Vagina (tissue), 2 donors: Measurements from ENCODE around the gene NRP1. TPM values are rescaled to one million over a fixed set of nuclear protein-coding genes. Genes with fewer than 3 reads are reported as not detected.

ENCODE experiments used
- DNase-seq, 2 donors: peaks; one replicate each; pipeline ENCODE4 v3.0.0-alpha.2; 2017; ENCODE audit errors: extremely low spot score in 2 of 2
- H3K27ac ChIP-seq: fragments of 200-600 bp; sonication (generic); one replicate; pipeline ENCODE4 v1.5.1; 2019
- H3K27me3 ChIP-seq: fragments of 200-600 bp; sonication (generic); one replicate; pipeline ENCODE4 v1.5.1; 2019
- H3K36me3 ChIP-seq, 2 donors: fragments of 200-600 bp; sonication (generic); one replicate each; pipeline ENCODE4 v1.5.1; 2017 to 2019
- H3K4me1 ChIP-seq: fragments of 200-600 bp; sonication (generic); one replicate; pipeline ENCODE4 v1.5.1; 2019
- H3K4me3 ChIP-seq, 2 donors: fragments of 200-600 bp; sonication (generic); 1 replicate in 1 of 2; 2 replicates in 1 of 2; pipeline ENCODE4 v1.5.1; 2016 to 2019
- H3K9me3 ChIP-seq: fragments of 200-600 bp; sonication (generic); one replicate; pipeline ENCODE4 v1.5.1; 2019
- POLR2A ChIP-seq, 2 donors: fragments of 450-650 bp; IDR thresholded peaks; one replicate each; pipeline ENCODE4 v1.6.1; 2017; ENCODE audit warnings: antibody characterized with exemption in 2 of 2, mild to moderate bottlenecking in 2 of 2, moderate library complexity in 2 of 2
- POLR2AphosphoS5 ChIP-seq, 2 donors: sonication (generic); formaldehyde crosslinking; IDR thresholded peaks; one replicate each; pipeline ENCODE4 v1.9.0; 2017; ENCODE audit warnings: antibody characterized with exemption in 2 of 2, mild to moderate bottlenecking in 2 of 2, low read depth in 1 of 2; ENCODE audit not compliant: insufficient read depth in 1 of 2
- intact Hi-C: fragments of 100-400 bp; cut with DNase I; formaldehyde crosslinking; loops from one replicate; pipeline ENCODE4 v1.15.1; 2023
- total RNA-seq: library from RNA; depleted of rRNA; stranded (reverse); fragments of >200 nt; gene quantifications from one replicate; pipeline ENCODE4 v1.2.3, GENCODE V29; 2016
- TF ChIP-seq, protein P1 (sequence below), 3 experiments: fragments of 450-650 bp in 2 of 3; fragments of 200-600 bp in 1 of 3; sonication (generic) in 1 of 3; IDR thresholded peaks; one replicate each; pipeline ENCODE4 v1.5.1; 2017 to 2019; ENCODE audit warnings: antibody characterized with exemption in 3 of 3, mild to moderate bottlenecking in 2 of 3, moderate library complexity in 2 of 3

The NRP1 gene
- total RNA-seq, 1 donor from 2014 or later, result 52.5 TPM

DNA sequence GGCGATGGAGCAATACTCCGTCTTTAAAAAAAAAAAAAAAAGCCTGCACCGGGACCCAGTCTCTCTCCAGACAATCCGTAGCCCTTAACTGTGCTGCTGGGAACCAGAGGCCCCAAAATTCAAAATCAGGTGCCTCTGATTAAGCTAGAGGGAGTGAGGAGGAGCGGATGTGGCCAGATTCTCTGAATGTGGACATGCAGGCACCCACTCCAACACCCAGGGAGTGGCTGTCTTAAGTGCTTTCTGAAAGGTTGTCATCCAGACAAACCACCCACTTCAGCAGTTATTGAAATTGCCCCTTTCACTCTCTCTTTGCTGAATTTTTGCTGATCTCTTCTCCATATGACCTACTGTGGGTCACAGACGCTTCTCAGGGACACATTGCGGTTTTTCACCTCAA, 14.2 kb downstream of the NRP1 start:
- H3K4me1 ChIP-seq, result peaks cover 14% of the 10 kb centered on the region
- intact Hi-C loops, result loop anchor here (5.0 kb wide), 1 partner anchor 1823 kb away; no protein-coding TSS in a partner anchor

DNA sequence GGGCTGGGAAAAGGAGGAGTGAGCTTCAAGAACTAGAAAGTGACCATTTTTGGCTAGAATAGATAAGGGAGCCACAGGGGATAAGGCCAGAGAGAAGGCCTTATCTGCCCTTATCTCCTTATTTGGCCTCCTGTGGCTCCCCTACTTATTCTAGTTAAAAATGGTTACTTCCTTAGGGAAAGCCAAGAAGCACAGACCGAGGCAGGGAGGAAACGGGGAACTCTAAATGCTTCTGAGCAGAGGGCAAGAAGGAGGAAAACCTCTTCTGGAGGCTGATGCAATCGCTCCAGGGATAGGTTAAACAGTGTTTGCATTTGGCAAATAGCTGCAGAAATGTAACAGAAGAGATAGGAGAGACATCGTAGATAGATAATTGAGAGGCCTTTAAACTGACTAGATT, 18.6 kb downstream of the NRP1 start:
- Histone ChIP-seq H3K27me3 (no peaks in the 10 kb centered on the region), H3K9me3 (no peaks in the 10 kb centered on the region), H3K27ac (no peak overlapping the region), H3K4me3 (no peak overlapping the region), H3K4me1 (peaks cover 14% of the 10 kb centered on the region), H3K36me3 (no peaks in the 10 kb centered on the region)
- no peak for DNase-seq
- intact Hi-C loops, result no loop called here
- TF ChIP-seq POLR2A (IDR thresholded peaks at IDR 0.05), result no peak
- TF ChIP-seq, protein P1, sequence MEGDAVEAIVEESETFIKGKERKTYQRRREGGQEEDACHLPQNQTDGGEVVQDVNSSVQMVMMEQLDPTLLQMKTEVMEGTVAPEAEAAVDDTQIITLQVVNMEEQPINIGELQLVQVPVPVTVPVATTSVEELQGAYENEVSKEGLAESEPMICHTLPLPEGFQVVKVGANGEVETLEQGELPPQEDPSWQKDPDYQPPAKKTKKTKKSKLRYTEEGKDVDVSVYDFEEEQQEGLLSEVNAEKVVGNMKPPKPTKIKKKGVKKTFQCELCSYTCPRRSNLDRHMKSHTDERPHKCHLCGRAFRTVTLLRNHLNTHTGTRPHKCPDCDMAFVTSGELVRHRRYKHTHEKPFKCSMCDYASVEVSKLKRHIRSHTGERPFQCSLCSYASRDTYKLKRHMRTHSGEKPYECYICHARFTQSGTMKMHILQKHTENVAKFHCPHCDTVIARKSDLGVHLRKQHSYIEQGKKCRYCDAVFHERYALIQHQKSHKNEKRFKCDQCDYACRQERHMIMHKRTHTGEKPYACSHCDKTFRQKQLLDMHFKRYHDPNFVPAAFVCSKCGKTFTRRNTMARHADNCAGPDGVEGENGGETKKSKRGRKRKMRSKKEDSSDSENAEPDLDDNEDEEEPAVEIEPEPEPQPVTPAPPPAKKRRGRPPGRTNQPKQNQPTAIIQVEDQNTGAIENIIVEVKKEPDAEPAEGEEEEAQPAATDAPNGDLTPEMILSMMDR (IDR thresholded peaks at IDR 0.05), result no peak
- no peak for TF ChIP-seq POLR2AphosphoS5 (IDR thresholded peaks at IDR 0.05; ENCODE audit: insufficient read depth in 1 of 2, low read depth in 1 of 2)

More for the DNA sequence above, 14.2 kb downstream of the NRP1 start:
- Histone ChIP-seq H3K36me3 (no peaks in the 10 kb centered on the region), H3K27ac (no peak overlapping the region), H3K4me3 (no peak overlapping the region), H3K27me3 (no peaks in the 10 kb centered on the region), H3K9me3 (no peaks in the 10 kb centered on the region)
- no peak for DNase-seq
- TF ChIP-seq, protein P1 (IDR thresholded peaks at IDR 0.05), result no peak
- no peak for TF ChIP-seq POLR2AphosphoS5 (IDR thresholded peaks at IDR 0.05; ENCODE audit: insufficient read depth in 1 of 2, low read depth in 1 of 2)
- no peak for TF ChIP-seq POLR2A (IDR thresholded peaks at IDR 0.05)

DNA sequence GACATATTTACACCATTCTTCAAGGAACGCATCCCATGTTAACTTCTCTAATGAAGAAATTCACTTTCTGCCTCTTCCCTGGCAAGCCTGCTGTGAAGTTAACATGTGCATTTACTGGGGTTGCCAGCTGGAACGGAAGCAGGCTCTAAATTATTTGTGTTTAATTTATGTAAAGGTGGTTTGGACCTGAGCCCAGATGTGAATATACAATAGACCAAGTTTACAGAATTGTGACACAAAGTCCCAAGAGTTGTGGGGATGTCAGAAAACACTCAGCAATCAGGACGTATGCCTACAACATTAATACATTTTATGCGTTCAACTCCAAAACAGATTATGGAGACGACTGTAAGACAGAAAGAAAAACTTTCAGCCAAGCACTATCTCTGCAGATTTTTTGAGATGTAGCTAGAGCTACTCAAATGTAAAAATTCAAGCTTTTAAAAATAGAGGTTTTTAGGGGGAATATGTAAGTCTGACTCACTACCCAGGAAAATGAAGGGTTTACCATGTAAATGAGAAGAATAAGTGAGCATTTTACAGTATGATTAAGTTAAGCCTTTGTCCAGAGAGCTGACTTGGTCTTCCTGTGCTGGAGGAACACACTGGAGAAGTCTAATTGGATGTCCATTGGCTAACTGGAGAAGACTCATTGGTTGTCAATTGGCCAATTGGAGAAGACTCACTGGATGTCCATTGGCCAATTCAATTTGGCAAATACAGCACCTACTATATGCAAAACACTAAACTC, 19.5 kb downstream of the NRP1 start:
- Histone ChIP-seq H3K36me3 (no peaks in the 10 kb centered on the region), H3K9me3 (no peaks in the 10 kb centered on the region), H3K4me1 (peaks cover 14% of the 10 kb centered on the region), H3K27ac (no peak overlapping the region), H3K4me3 (no peak overlapping the region), H3K27me3 (no peaks in the 10 kb centered on the region)
- no peak for DNase-seq
- intact Hi-C loops, result no loop called here
- no peak for TF ChIP-seq POLR2A (IDR thresholded peaks at IDR 0.05)
- TF ChIP-seq, protein P1 (IDR thresholded peaks at IDR 0.05), result no peak
- TF ChIP-seq POLR2AphosphoS5 (IDR thresholded peaks at IDR 0.05; ENCODE audit: insufficient read depth in 1 of 2, low read depth in 1 of 2), result no peak

DNA sequence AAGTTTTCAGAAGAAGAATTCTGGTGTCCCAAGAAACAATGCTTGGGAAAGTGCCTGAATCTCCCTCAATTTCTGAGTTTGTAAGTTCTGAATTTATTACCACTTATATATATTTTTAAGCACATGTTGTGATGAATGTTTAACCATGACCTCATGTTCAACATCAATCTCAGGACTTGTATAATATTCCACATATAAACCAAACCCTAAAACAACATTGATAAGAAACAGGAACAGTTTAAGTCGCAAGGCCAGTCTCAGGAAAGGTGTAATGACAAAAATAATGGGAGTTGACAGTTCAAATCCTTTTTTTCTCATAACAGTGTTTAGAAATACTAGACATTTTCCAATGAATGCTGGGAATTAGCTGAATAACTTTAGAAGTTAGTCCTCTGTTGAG, 22.8 kb downstream of the NRP1 start:
- peaks cover 22% of the 10 kb centered on the region for H3K4me1 ChIP-seq
- TF ChIP-seq, protein P1 (IDR thresholded peaks at IDR 0.05), result no peak
- TF ChIP-seq POLR2A (IDR thresholded peaks at IDR 0.05), result no peak
- no peak for TF ChIP-seq POLR2AphosphoS5 (IDR thresholded peaks at IDR 0.05; ENCODE audit: insufficient read depth in 1 of 2, low read depth in 1 of 2)
- no peaks in the 10 kb centered on the region for H3K9me3 ChIP-seq
- no peaks in the 10 kb centered on the region for H3K27me3 ChIP-seq
- H3K4me3 ChIP-seq, result no peak overlapping the region
- DNase-seq, result no peak
- intact Hi-C loops, result no loop called here
- H3K36me3 ChIP-seq, result no peaks in the 10 kb centered on the region
- H3K27ac ChIP-seq, result no peak overlapping the region

DNA sequence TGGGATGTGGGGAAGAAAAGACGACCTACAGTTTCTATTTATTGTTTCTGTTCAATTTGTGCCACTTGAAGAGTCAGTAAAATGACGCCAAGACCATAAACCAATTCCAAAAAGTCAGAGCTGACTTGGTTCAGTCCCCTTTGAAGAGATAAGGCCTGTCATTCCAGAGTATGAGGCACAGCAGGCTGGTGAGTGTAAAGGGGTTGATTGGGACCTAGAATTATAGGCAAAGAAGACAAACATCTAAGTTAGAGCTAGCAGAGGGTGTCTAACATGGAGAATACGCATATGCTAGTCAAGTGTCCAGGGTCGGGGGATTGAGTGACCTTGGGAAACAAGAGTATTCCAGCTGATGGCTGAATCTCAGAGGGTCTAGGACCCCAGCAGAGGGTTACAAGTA, 23.6 kb downstream of the NRP1 start:
- no peaks in the 10 kb centered on the region for H3K27me3 ChIP-seq
- H3K27ac ChIP-seq, result no peak overlapping the region
- DNase-seq, result no peak
- H3K9me3 ChIP-seq, result no peaks in the 10 kb centered on the region
- H3K4me3 ChIP-seq, result no peak overlapping the region
- intact Hi-C loops, result no loop called here
- no peaks in the 10 kb centered on the region for H3K36me3 ChIP-seq
- H3K4me1 ChIP-seq, result peaks cover 26% of the 10 kb centered on the region
- TF ChIP-seq POLR2A (IDR thresholded peaks at IDR 0.05), result no peak
- no peak for TF ChIP-seq POLR2AphosphoS5 (IDR thresholded peaks at IDR 0.05; ENCODE audit: insufficient read depth in 1 of 2, low read depth in 1 of 2)
- TF ChIP-seq, protein P1 (IDR thresholded peaks at IDR 0.05), result no peak
